Measurements from ENCODE around the gene CAB39L.

CAB39L gene

DNA sequence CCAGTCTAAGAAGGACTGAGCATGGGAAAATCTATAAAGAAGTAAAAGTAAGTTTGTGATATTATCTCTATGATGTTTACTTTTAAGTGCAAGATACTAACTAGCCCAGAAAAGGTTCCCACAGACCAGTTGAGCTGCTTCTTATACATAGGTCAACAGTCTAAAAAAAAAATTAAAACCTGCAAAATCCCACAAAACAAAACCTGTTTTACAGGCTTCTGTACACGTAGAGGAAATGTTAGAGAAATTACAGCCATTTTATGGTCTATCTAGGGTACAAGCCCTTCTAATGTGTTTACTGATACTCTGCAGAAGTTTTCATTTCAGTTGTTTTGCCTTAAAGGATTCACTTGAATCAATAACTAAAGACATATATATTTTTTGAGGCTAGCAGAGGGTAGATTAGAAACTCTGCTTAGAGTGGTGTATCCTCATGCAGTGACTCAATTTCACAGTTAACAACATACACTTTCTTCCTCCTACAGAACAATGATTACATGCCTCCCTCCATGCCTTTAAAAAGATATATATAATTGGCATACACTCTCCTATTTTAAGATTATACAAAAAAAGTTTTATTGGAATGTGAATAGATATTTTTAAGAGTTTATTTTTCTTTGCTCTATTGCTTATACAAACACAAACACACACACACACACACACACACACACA is 43.9 kb downstream of the CAB39L start:
- Mint-ChIP-seq H3K4me1 (ENCODE audit: low read depth) (peaks cover 2% of the 10 kb centered on the region), H3K9me3 (ENCODE audit: low read depth) (peaks cover 16% of the 10 kb centered on the region), H3K4me3 (no peak overlapping the region), H3K36me3 (peaks cover 13% of the 10 kb centered on the region), H3K27me3 (no peaks in the 10 kb centered on the region), H3K27ac (no peak overlapping the region)

GRCh38 chr13:49395878-49396380 is 47.9 kb downstream of the CAB39L start:
- Mint-ChIP-seq H3K4me3 (no peak overlapping the region), H3K27ac (no peak overlapping the region), H3K9me3 (ENCODE audit: low read depth) (no peaks in the 10 kb centered on the region), H3K36me3 (peaks cover 2% of the 10 kb centered on the region), H3K4me1 (ENCODE audit: low read depth) (no peaks in the 10 kb centered on the region), H3K27me3 (no peaks in the 10 kb centered on the region)

DNA sequence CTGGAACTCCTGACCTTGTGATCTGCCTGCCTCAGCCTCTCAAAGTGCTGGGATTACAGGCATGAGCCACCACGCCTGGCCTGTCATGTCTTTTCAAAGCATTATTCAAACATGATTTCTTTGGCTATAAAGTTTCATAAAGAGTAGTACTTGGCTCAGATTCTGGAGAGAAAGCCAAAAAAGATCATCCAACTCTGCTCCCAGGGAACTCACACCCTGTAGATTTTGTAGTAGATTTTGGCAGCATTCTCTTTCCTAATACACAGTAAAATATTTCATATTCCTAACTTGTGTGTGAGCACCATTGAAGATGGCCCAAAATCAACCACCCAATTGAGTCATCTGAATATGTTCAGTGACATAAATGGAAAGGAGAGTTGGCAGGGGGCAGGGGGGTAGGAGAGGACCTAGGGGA is 48.4 kb downstream of the CAB39L start:
- H3K9me3 Mint-ChIP-seq (ENCODE audit: low read depth): no peaks in the 10 kb centered on the region
- H3K36me3 Mint-ChIP-seq: peaks cover 2% of the 10 kb centered on the region
- no peak overlapping the region for H3K4me3 Mint-ChIP-seq
- no peak overlapping the region for H3K27ac Mint-ChIP-seq
- H3K4me1 Mint-ChIP-seq (ENCODE audit: low read depth): no peaks in the 10 kb centered on the region
- no peaks in the 10 kb centered on the region for H3K27me3 Mint-ChIP-seq

DNA sequence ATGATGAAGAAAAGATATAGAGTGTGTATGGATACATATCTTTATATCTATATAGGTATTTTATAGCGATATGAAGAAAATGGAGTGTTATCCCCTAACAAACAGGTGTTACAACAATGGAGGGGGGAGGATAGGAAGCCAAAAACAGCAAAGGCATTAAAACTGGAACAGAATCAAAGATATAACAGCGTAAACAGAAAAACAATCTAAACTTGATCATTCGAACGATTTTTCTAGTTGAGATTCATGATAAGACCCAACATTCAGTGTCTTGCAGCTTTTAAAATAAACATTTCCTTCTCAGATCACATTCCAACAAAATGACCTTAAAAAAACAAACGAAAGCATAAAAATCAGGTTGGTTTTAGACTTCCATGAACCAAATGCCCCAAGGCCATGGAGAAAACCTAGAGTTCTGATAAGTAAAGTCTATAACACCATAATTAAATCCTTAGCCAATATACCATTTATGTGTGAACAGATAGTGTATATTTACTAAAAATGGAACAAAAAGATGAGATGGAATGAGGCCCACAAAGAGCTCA is 55.7 kb downstream of the CAB39L start:
- Mint-ChIP-seq H3K9me3 (ENCODE audit: low read depth) (no peaks in the 10 kb centered on the region), H3K4me1 (ENCODE audit: low read depth) (no peaks in the 10 kb centered on the region), H3K27ac (no peak overlapping the region), H3K27me3 (peaks cover 4% of the 10 kb centered on the region), H3K36me3 (peaks cover 19% of the 10 kb centered on the region), H3K4me3 (no peak overlapping the region)

DNA sequence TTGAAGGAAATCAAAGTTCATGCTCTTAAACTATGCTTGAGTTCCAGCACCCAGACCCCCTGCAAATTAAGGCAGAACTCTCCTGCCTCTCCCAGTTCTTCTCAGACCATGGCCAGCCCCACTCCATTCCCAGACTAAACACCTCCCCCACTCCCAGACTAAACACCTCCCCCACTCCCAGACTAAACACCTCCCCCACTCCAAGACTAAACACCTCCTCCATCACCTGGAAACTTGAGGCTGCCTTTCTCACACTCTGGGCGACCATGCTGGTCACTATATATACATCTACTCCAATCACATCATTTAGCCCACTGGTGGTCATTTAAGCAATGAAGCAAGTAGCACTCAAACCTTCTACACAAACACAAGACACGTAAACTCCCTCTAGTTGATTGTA is 57.2 kb downstream of the CAB39L start:
- Mint-ChIP-seq H3K36me3 (peaks cover 27% of the 10 kb centered on the region), H3K27ac (no peak overlapping the region), H3K4me3 (no peak overlapping the region), H3K9me3 (ENCODE audit: low read depth) (no peaks in the 10 kb centered on the region), H3K27me3 (peaks cover 7% of the 10 kb centered on the region), H3K4me1 (ENCODE audit: low read depth) (no peaks in the 10 kb centered on the region)

DNA sequence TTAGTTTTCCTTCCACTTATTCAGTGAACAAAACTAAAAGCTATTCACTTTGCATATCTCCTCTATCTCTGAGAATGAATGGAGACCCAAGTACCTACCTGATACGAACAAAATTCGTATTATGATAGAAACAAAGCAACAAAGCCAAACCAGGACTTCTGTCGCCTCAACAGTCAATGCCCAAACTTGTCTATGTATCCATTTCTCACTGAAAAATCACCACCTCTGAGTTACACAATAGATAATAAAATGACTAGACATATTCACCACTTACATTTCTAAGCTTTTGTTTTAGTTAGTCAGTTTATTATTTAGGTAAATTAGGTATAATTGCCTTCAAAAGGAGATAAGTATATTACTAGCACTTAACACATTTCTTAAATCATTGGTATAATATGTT is 67.7 kb downstream of the CAB39L start:
- Mint-ChIP-seq H3K27ac (no peak overlapping the region), H3K4me1 (ENCODE audit: low read depth) (peaks cover 23% of the 10 kb centered on the region), H3K9me3 (ENCODE audit: low read depth) (no peaks in the 10 kb centered on the region), H3K4me3 (no peak overlapping the region), H3K36me3 (peaks cover 4% of the 10 kb centered on the region), H3K27me3 (peaks cover 9% of the 10 kb centered on the region)

GRCh38 chr13:49374585-49375290 is 69.1 kb downstream of the CAB39L start:
- Mint-ChIP-seq H3K4me1 (ENCODE audit: low read depth) (peaks cover 23% of the 10 kb centered on the region), H3K27ac (peak overlapping the region; percentile 58), H3K27me3 (peaks cover 9% of the 10 kb centered on the region), H3K36me3 (peaks cover 4% of the 10 kb centered on the region), H3K9me3 (ENCODE audit: low read depth) (no peaks in the 10 kb centered on the region), H3K4me3 (no peak overlapping the region)

GRCh38 chr13:49373716-49374115 is 70.1 kb downstream of the CAB39L start:
- peaks cover 23% of the 10 kb centered on the region for H3K4me1 Mint-ChIP-seq (ENCODE audit: low read depth)
- no peak overlapping the region for H3K27ac Mint-ChIP-seq
- no peaks in the 10 kb centered on the region for H3K9me3 Mint-ChIP-seq (ENCODE audit: low read depth)

GRCh38 chr13:49371943-49372613 is 71.8 kb downstream of the CAB39L start:
- H3K9me3 Mint-ChIP-seq (ENCODE audit: low read depth): no peaks in the 10 kb centered on the region
- no peak overlapping the region for H3K27ac Mint-ChIP-seq
- peak overlapping the region; percentile 54 for H3K4me3 Mint-ChIP-seq
- peaks cover 4% of the 10 kb centered on the region for H3K36me3 Mint-ChIP-seq
- peaks cover 14% of the 10 kb centered on the region for H3K27me3 Mint-ChIP-seq
- peaks cover 23% of the 10 kb centered on the region for H3K4me1 Mint-ChIP-seq (ENCODE audit: low read depth)

More at GRCh38 chr13:49373716-49374115, 70.1 kb downstream of the CAB39L start:
- Mint-ChIP-seq H3K36me3 (peaks cover 4% of the 10 kb centered on the region), H3K27me3 (peaks cover 12% of the 10 kb centered on the region), H3K4me3 (no peak overlapping the region)

- peaks cover 9% of the 10 kb centered on the region for H3K27me3 Mint-ChIP-seq
- no peak overlapping the region for H3K4me3 Mint-ChIP-seq
- H3K9me3 Mint-ChIP-seq (ENCODE audit: low read depth): peaks cover under 1% of the 10 kb centered on the region
- peaks cover 23% of the 10 kb centered on the region for H3K4me1 Mint-ChIP-seq (ENCODE audit: low read depth)
- H3K27ac Mint-ChIP-seq: no peak overlapping the region
- peaks cover 4% of the 10 kb centered on the region for H3K36me3 Mint-ChIP-seq
Measured at GRCh38 chr13:49370371-49370770, 73.5 kb downstream of the CAB39L start.

- Mint-ChIP-seq H3K9me3 (ENCODE audit: low read depth) (peaks cover 5% of the 10 kb centered on the region), H3K36me3 (peaks cover 8% of the 10 kb centered on the region), H3K4me3 (no peak overlapping the region), H3K27ac (no peak overlapping the region), H3K4me1 (ENCODE audit: low read depth) (peaks cover 23% of the 10 kb centered on the region), H3K27me3 (peaks cover 8% of the 10 kb centered on the region)
Measured at GRCh38 chr13:49369866-49370265, 74.0 kb downstream of the CAB39L start.

DNA sequence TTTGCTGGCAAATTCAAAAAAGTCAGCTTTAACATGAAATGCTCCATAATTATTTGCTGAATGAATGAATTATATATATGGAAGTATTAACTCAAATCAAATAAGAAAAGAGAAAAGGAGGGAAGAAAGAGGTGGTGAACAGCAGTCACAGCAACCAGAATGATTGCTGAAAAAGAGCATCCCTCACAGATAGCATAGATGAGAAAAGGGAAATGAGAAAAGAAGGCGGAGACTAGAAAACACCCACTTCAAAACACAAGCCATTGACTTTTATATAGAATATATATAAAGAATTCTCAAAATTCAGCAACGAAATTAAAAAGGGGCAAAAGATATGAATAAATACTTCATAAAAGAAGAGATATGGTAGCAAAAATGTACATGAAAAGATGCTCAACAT is 75.2 kb downstream of the CAB39L start:
- Mint-ChIP-seq H3K36me3 (peaks cover 14% of the 10 kb centered on the region), H3K27me3 (peaks cover 6% of the 10 kb centered on the region), H3K4me1 (ENCODE audit: low read depth) (peaks cover 21% of the 10 kb centered on the region), H3K4me3 (no peak overlapping the region), H3K27ac (no peak overlapping the region), H3K9me3 (ENCODE audit: low read depth) (peaks cover 14% of the 10 kb centered on the region)

DNA sequence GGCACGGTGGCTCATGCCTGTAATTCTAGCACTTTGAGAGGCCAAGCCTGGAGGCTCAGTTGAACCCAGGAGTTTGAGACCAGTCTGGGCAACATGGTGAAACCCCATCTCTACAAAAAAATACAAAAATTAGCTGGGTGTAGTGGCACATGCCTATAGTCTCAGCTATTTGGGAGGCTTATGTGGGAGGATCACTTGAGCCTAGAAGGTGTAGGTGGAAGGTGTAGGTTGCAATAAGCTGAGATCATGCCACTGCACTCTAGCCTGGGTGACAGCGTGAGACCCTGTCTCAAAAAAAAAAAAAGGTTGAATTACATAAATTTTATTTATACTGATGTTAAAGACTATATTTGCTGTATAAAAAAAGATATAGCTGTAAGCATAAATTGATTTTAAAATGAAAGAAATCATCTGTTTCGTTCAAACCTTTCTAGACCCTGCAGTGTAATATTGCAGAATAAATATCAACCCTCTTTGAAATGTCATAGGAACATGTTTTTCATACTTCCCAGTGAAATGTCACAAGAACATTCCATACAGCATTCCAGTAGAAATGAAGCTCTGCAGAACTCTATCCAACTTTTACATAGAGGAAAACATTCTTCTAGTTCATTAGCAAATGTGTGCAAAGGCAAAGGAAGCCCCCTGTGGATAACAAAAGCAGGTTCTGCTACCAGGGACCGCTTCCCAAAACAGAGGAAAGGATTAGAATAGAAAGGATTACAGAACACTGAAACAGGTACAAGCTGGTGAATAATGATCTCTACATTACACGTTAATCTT is 76.0 kb downstream of the CAB39L start:
- H3K36me3 Mint-ChIP-seq: peaks cover 20% of the 10 kb centered on the region
- peaks cover 6% of the 10 kb centered on the region for H3K27me3 Mint-ChIP-seq
- H3K4me3 Mint-ChIP-seq: no peak overlapping the region
- H3K27ac Mint-ChIP-seq: no peak overlapping the region
- peaks cover 22% of the 10 kb centered on the region for H3K9me3 Mint-ChIP-seq (ENCODE audit: low read depth)
- peaks cover 15% of the 10 kb centered on the region for H3K4me1 Mint-ChIP-seq (ENCODE audit: low read depth)

GRCh38 chr13:49366841-49367240 is 77.0 kb downstream of the CAB39L start:
- Mint-ChIP-seq H3K36me3 (peaks cover 25% of the 10 kb centered on the region), H3K9me3 (ENCODE audit: low read depth) (peaks cover 22% of the 10 kb centered on the region), H3K4me1 (ENCODE audit: low read depth) (peaks cover 6% of the 10 kb centered on the region), H3K27ac (no peak overlapping the region), H3K27me3 (peaks cover 6% of the 10 kb centered on the region), H3K4me3 (no peak overlapping the region)

Data from activated naive CD8-positive, alpha-beta T cell (primary cell).